ENCODE results near the gene TENM3. TPM values are rescaled to one million over a fixed set of nuclear protein-coding genes. Genes with fewer than 3 reads are reported as not detected.

TENM3 gene
- total and polyA plus RNA-seq, 12 donors, result 0.20 to 6.6 (median 3.5) TPM

- H3K36me3 ChIP-seq, result no peaks in the 10 kb centered on the region
- WGBS, 2 donors, result 94 to 95% methylated on average over 4 of the region's 4 CpGs
- DNase-seq (no peak), ATAC-seq (no peak)
- H3K4me3 ChIP-seq, result no peak overlapping the region
- intact Hi-C loops (cut with DNase I), result no loop called here
- H3K27ac ChIP-seq, result no peak overlapping the region
- TF ChIP-seq, protein P1, sequence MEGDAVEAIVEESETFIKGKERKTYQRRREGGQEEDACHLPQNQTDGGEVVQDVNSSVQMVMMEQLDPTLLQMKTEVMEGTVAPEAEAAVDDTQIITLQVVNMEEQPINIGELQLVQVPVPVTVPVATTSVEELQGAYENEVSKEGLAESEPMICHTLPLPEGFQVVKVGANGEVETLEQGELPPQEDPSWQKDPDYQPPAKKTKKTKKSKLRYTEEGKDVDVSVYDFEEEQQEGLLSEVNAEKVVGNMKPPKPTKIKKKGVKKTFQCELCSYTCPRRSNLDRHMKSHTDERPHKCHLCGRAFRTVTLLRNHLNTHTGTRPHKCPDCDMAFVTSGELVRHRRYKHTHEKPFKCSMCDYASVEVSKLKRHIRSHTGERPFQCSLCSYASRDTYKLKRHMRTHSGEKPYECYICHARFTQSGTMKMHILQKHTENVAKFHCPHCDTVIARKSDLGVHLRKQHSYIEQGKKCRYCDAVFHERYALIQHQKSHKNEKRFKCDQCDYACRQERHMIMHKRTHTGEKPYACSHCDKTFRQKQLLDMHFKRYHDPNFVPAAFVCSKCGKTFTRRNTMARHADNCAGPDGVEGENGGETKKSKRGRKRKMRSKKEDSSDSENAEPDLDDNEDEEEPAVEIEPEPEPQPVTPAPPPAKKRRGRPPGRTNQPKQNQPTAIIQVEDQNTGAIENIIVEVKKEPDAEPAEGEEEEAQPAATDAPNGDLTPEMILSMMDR (IDR thresholded peaks at IDR 0.05), result no peak
- H3K27me3 ChIP-seq, result no peaks in the 10 kb centered on the region
- H3K9me3 ChIP-seq, result no peaks in the 10 kb centered on the region
- no peaks in the 10 kb centered on the region for H3K4me1 ChIP-seq
Measured at GRCh38 chr4:182569561-182569960, 326.4 kb downstream of the TENM3 start.

- no peak overlapping the region for H3K27ac ChIP-seq
- no peak for ATAC-seq
- TF ChIP-seq, protein P1 (IDR thresholded peaks at IDR 0.05), result no peak
Measured at GRCh38 chr4:182574706-182575105, 331.5 kb downstream of the TENM3 start.

GRCh38 chr4:182575225-182575624 is 332.0 kb downstream of the TENM3 start:
- Histone ChIP-seq H3K27me3 (no peaks in the 10 kb centered on the region), H3K9me3 (no peaks in the 10 kb centered on the region), H3K36me3 (no peaks in the 10 kb centered on the region), H3K27ac (no peak overlapping the region), H3K4me3 (no peak overlapping the region), H3K4me1 (no peaks in the 10 kb centered on the region)
- DNase-seq (no peak), ATAC-seq (no peak)
- WGBS, 2 donors, result 36 to 48% methylated on average over 6 of the region's 6 CpGs
- TF ChIP-seq, protein P1 (IDR thresholded peaks at IDR 0.05), result no peak
- intact Hi-C loops (cut with DNase I), result no loop called here

More at GRCh38 chr4:182574706-182575105, 331.5 kb downstream of the TENM3 start:
- WGBS, 2 donors, result 54 to 57% methylated on average over 5 of the region's 5 CpGs
- intact Hi-C loops (cut with DNase I), result no loop called here
- Histone ChIP-seq H3K27me3 (no peaks in the 10 kb centered on the region), H3K36me3 (no peaks in the 10 kb centered on the region), H3K4me3 (no peak overlapping the region), H3K9me3 (no peaks in the 10 kb centered on the region), H3K4me1 (no peaks in the 10 kb centered on the region)
- DNase-seq, result no peak

GRCh38 chr4:182576601-182577289 is 333.5 kb downstream of the TENM3 start:
- no peak overlapping the region for H3K4me3 ChIP-seq
- no peaks in the 10 kb centered on the region for H3K27me3 ChIP-seq
- H3K9me3 ChIP-seq, result no peaks in the 10 kb centered on the region
- ATAC-seq, result no peak
- H3K27ac ChIP-seq, result no peak overlapping the region
- DNase-seq, result no peak
- H3K4me1 ChIP-seq, result no peaks in the 10 kb centered on the region
- WGBS, 2 donors, result 67 to 73% methylated on average over 12 of the region's 12 CpGs
- intact Hi-C loops (cut with DNase I), result no loop called here
- TF ChIP-seq, protein P1 (IDR thresholded peaks at IDR 0.05), result no peak
- no peaks in the 10 kb centered on the region for H3K36me3 ChIP-seq
